Fibroblast of skin of left quadriceps (primary cell): ENCODE results near the gene NCKAP5.

Experiments used
- DNase-seq, 2 experiments: peaks; one replicate each; pipeline ENCODE4 v3.0.0-alpha.2; 2013; ENCODE audit warnings: low read depth in 2 of 2

Gene NCKAP5

GRCh38 chr2:133568172-133568571 lies at the start of gene NCKAP5:
Gene NCKAP5 (minus strand): TSS chr2:133568463. CDS start chr2:133517526, 50,937 bp downstream.
- DNase-seq = peak in 1 of 2 experiments; percentile 15

- no peak for DNase-seq
These were observed 41.4 kb upstream of the NCKAP5 start for GRCh38 chr2:133609664-133610063.

- no peak for DNase-seq
These were observed 40.0 kb upstream of the NCKAP5 start for GRCh38 chr2:133608291-133608690.

GRCh38 chr2:133607679-133608078 lies 39.4 kb upstream of the NCKAP5 start:
- DNase-seq = peak; percentile 31 to 32

- DNase-seq = no peak
These were observed 38.4 kb upstream of the NCKAP5 start for GRCh38 chr2:133606616-133607015.

GRCh38 chr2:133605766-133606137 lies 37.5 kb upstream of the NCKAP5 start:
- no peak for DNase-seq

- no peak for DNase-seq
These were observed 36.9 kb upstream of the NCKAP5 start for GRCh38 chr2:133605011-133605765.

GRCh38 chr2:133603109-133603508 lies 34.8 kb upstream of the NCKAP5 start:
- DNase-seq = no peak

- no peak for DNase-seq
These were observed 34.3 kb upstream of the NCKAP5 start for GRCh38 chr2:133602538-133602937.

- no peak for DNase-seq
These were observed 32.1 kb upstream of the NCKAP5 start for GRCh38 chr2:133600266-133600928.

GRCh38 chr2:133599811-133600210 lies 31.5 kb upstream of the NCKAP5 start:
- DNase-seq = no peak

GRCh38 chr2:133599211-133599803 lies 31.0 kb upstream of the NCKAP5 start:
- DNase-seq = no peak

- no peak for DNase-seq
These were observed 30.5 kb upstream of the NCKAP5 start for GRCh38 chr2:133598769-133599168.

- no peak for DNase-seq
These were observed 28.6 kb upstream of the NCKAP5 start for GRCh38 chr2:133596701-133597393.

GRCh38 chr2:133591164-133591563 lies 22.9 kb upstream of the NCKAP5 start:
- no peak for DNase-seq

GRCh38 chr2:133589456-133589855 lies 21.2 kb upstream of the NCKAP5 start:
- no peak for DNase-seq

GRCh38 chr2:133588144-133588543 lies 19.9 kb upstream of the NCKAP5 start:
- no peak for DNase-seq

GRCh38 chr2:133586978-133587377 lies 18.7 kb upstream of the NCKAP5 start:
- DNase-seq = no peak

- no peak for DNase-seq
These were observed 12.9 kb upstream of the NCKAP5 start for GRCh38 chr2:133581010-133581760.

- no peak for DNase-seq
These were observed 11.0 kb upstream of the NCKAP5 start for GRCh38 chr2:133579274-133579673.

GRCh38 chr2:133576714-133577113 lies 8.5 kb upstream of the NCKAP5 start:
- no peak for DNase-seq

- no peak for DNase-seq
These were observed 6.4 kb upstream of the NCKAP5 start for GRCh38 chr2:133574620-133575019.
